H1 (cell line): Measurements from ENCODE around the gene TLK1. TPM values are rescaled to one million over a fixed set of nuclear protein-coding genes. Genes with fewer than 3 reads are reported as not detected.

Source experiments
- CTCF ChIA-PET: fragments of 300-600 bp; sonication (Branson Sonifier 250); formaldehyde crosslinking; loops from one replicate; lab custom pipeline; 2021; ENCODE audit not compliant: partially characterized antibody; lab: Charles Lee
- POLR2A ChIA-PET: fragments of 300-600 bp; sonication (Branson Sonifier 250); formaldehyde crosslinking; loops from one replicate; lab custom pipeline; 2021; ENCODE audit warnings: inconsistent platforms; ENCODE audit not compliant: partially characterized antibody; lab: Charles Lee
- DNase-seq, 2 experiments: peaks; one replicate each; pipeline versions ENCODE4 v3.0.0 to v3.0.0-alpha.2; 2010 to 2022; ENCODE audit warnings: low spot score in 2 of 2, low read depth in 1 of 2, mixed read lengths in 1 of 2
- FAIRE-seq: peaks from 2 replicates; lab custom pipeline; 2011; peaks lifted over from hg19 to GRCh38; lab: Jason Lieb, UNC
- H2AFZ ChIP-seq: 2 replicates; pipeline ENCODE4 v1.8.1; 2012; ENCODE audit warnings: low read length, inconsistent platforms
- H2AK5ac ChIP-seq: 2 replicates; pipeline ENCODE4 v1.6.1; 2013; ENCODE audit warnings: low read depth, low read length
- H2BK120ac ChIP-seq: replicated peaks from 2 replicates; pipeline ENCODE3; 2013; ENCODE audit warnings: low read depth, low read length, inconsistent platforms
- H2BK12ac ChIP-seq: 2 replicates; pipeline ENCODE4 v1.6.1; 2013; ENCODE audit warnings: low read depth, low read length
- H2BK15ac ChIP-seq: 2 replicates; pipeline ENCODE4 v1.6.1; 2013; ENCODE audit warnings: low read length
- H2BK20ac ChIP-seq: 2 replicates; pipeline ENCODE4 v1.6.1; 2013; ENCODE audit warnings: low read length
- H2BK5ac ChIP-seq: 2 replicates; pipeline ENCODE4 v1.6.1; 2013; ENCODE audit warnings: low read depth, low read length
- H3K14ac ChIP-seq: 2 replicates; pipeline ENCODE4 v1.6.1; 2013; ENCODE audit warnings: inconsistent platforms; ENCODE audit not compliant: insufficient read length
- H3K18ac ChIP-seq: 2 replicates; pipeline ENCODE4 v1.6.1; 2013; ENCODE audit warnings: low read length; ENCODE audit errors: extremely low read depth
- H3K23ac ChIP-seq: 2 replicates; pipeline ENCODE4 v1.6.1; 2013; ENCODE audit warnings: inconsistent platforms; ENCODE audit not compliant: insufficient read length
- H3K23me2 ChIP-seq: 2 replicates; pipeline ENCODE4 v1.6.1; 2013; ENCODE audit warnings: low read depth, low read length
- H3K27ac ChIP-seq: 2 replicates; pipeline ENCODE4 v1.6.1; 2011; ENCODE audit warnings: low read depth, low read length, inconsistent platforms
- H3K27me3 ChIP-seq, 4 experiments: replicated peaks in 1 of 4; 1 replicate in 1 of 4; 2 replicates in 3 of 4; pipeline versions ENCODE4 v1.6.1 to v1.8.1; 2011 to 2013; ENCODE audit warnings: low read length in 3 of 4, mild to moderate bottlenecking in 3 of 4, inconsistent platforms in 2 of 4, mixed read lengths in 2 of 4, moderate library complexity in 1 of 4; ENCODE audit not compliant: control insufficient read depth in 3 of 4, insufficient read depth in 3 of 4; ENCODE audit errors: extremely low read depth in 1 of 4
- H3K36me3 ChIP-seq, 4 experiments: 2 replicates each; pipeline versions ENCODE4 v1.6.1 to v1.8.1; 2011 to 2013; ENCODE audit warnings: mild to moderate bottlenecking in 4 of 4, low read length in 3 of 4, moderate library complexity in 2 of 4, control low read depth in 1 of 4, inconsistent platforms in 1 of 4; ENCODE audit not compliant: insufficient read depth in 4 of 4, control insufficient read depth in 2 of 4
- H3K4ac ChIP-seq: replicated peaks from 2 replicates; pipeline ENCODE3; 2013; ENCODE audit warnings: low read length, low read depth, mixed read lengths, inconsistent platforms; ENCODE audit not compliant: insufficient read length
- H3K4me1 ChIP-seq, 4 experiments: replicated peaks in 1 of 4; 1 replicate in 1 of 4; 2 replicates in 3 of 4; pipeline versions ENCODE4 v1.6.1 to v1.8.1; 2011 to 2013; ENCODE audit warnings: low read length in 3 of 4, inconsistent platforms in 2 of 4, mixed read lengths in 1 of 4; ENCODE audit not compliant: insufficient read depth in 4 of 4, control insufficient read depth in 3 of 4
- H3K4me2 ChIP-seq, 2 experiments: 2 replicates each; pipeline versions ENCODE4 v1.6.1 to v1.8.1; 2011 to 2013; ENCODE audit warnings: low read depth in 2 of 2, low read length in 2 of 2, control low read depth in 1 of 2, inconsistent platforms in 1 of 2, mild to moderate bottlenecking in 1 of 2; ENCODE audit not compliant: insufficient read depth in 1 of 2
- H3K4me3 ChIP-seq, 4 experiments: fragments of 200-600, 300-600 bp in 1 of 4; sonication (generic), shearing (Covaris generic), sonication (Bioruptor Twin) in 1 of 4; 2 replicates each; pipeline versions ENCODE4 v1.5.1 to v1.8.1; 2011 to 2016; ENCODE audit warnings: low read length in 4 of 4, low read depth in 3 of 4, control low read depth in 2 of 4, inconsistent platforms in 2 of 4, mild to moderate bottlenecking in 2 of 4, mixed read lengths in 1 of 4, moderate library complexity in 1 of 4; ENCODE audit not compliant: insufficient read depth in 2 of 4; ENCODE audit errors: extremely low read depth in 1 of 4
- H3K56ac ChIP-seq: replicated peaks from 2 replicates; pipeline ENCODE3; 2013; ENCODE audit warnings: low read depth, mild to moderate bottlenecking, mixed read lengths, low read length, inconsistent platforms; ENCODE audit not compliant: insufficient read length
- H3K79me1 ChIP-seq: 2 replicates; pipeline ENCODE4 v1.6.1; 2013; ENCODE audit warnings: low read depth, low read length, control low read depth
- H3K79me2 ChIP-seq, 2 experiments: 2 replicates each; pipeline versions ENCODE4 v1.6.1 to v1.8.1; 2012 to 2013; ENCODE audit warnings: low read length in 2 of 2, mild to moderate bottlenecking in 2 of 2, inconsistent platforms in 1 of 2; ENCODE audit not compliant: insufficient read depth in 2 of 2, control insufficient read depth in 1 of 2
- H3K9ac ChIP-seq, 4 experiments: replicated peaks in 1 of 4; 1 replicate in 1 of 4; 2 replicates in 3 of 4; pipeline versions ENCODE4 v1.6.1 to v1.8.1; 2011 to 2013; ENCODE audit warnings: low read depth in 3 of 4, low read length in 3 of 4, control low read depth in 2 of 4, mild to moderate bottlenecking in 2 of 4, moderate library complexity in 2 of 4, inconsistent platforms in 1 of 4; ENCODE audit errors: extremely low read depth in 1 of 4
- H3K9me3 ChIP-seq, 2 experiments: 2 replicates each; pipeline versions ENCODE4 v1.6.1 to v1.8.1; 2012 to 2013; ENCODE audit warnings: mild to moderate bottlenecking in 2 of 2, moderate library complexity in 2 of 2, control low read depth in 1 of 2, inconsistent platforms in 1 of 2, low read depth in 1 of 2, low read length in 1 of 2, mixed read lengths in 1 of 2; ENCODE audit not compliant: insufficient read depth in 2 of 2
- H4K20me1 ChIP-seq, 2 experiments: replicated peaks in 1 of 2; 2 replicates each; pipeline versions ENCODE3 to v1.8.1; 2011 to 2013; ENCODE audit warnings: inconsistent platforms in 2 of 2, low read length in 2 of 2, mild to moderate bottlenecking in 1 of 2; ENCODE audit not compliant: insufficient read depth in 2 of 2, control insufficient read depth in 1 of 2
- H4K5ac ChIP-seq: 2 replicates; pipeline ENCODE4 v1.6.1; 2013; ENCODE audit warnings: low read length, low read depth, mixed read lengths, inconsistent platforms; ENCODE audit not compliant: insufficient read length
- H4K8ac ChIP-seq: 2 replicates; pipeline ENCODE4 v1.8.0; 2013; ENCODE audit warnings: mild to moderate bottlenecking, moderate library complexity, low read length, inconsistent platforms; ENCODE audit not compliant: insufficient read depth; ENCODE audit errors: extremely low read depth
- H4K91ac ChIP-seq: replicated peaks from 2 replicates; pipeline ENCODE3; 2013; ENCODE audit warnings: low read length, mixed read lengths, inconsistent platforms; ENCODE audit not compliant: insufficient read length
- BACH1 ChIP-seq: IDR thresholded peaks from 2 replicates; pipeline ENCODE4 v1.6.1; 2012; ENCODE audit warnings: low read length, improper control_type of control experiment
- BRCA1 ChIP-seq: IDR thresholded peaks from 2 replicates; pipeline ENCODE4 v1.6.1; 2012; ENCODE audit warnings: low read depth, low read length, improper control_type of control experiment
- GABPA ChIP-seq: IDR thresholded peaks from 2 replicates; pipeline ENCODE4 v1.6.1; 2011; ENCODE audit warnings: mild to moderate bottlenecking, low read length, moderate library complexity, borderline replicate concordance; ENCODE audit not compliant: insufficient read depth
- HDAC2 ChIP-seq, 2 experiments: fragments of 300-600 bp in 1 of 2; sonication (generic) in 1 of 2; IDR thresholded peaks; 2 replicates each; pipeline ENCODE4 v1.6.1; 2011 to 2012; ENCODE audit warnings: low read depth in 2 of 2, low read length in 2 of 2, mild to moderate bottlenecking in 2 of 2, moderate library complexity in 2 of 2, borderline replicate concordance in 1 of 2, inconsistent platforms in 1 of 2
- KDM1A ChIP-seq: fragments of 200-600, 300-600 bp; sonication (generic); IDR thresholded peaks from 2 replicates; pipeline ENCODE4 v1.7.1; 2016; ENCODE audit warnings: mild to moderate bottlenecking, low read length, borderline replicate concordance
- KDM5A ChIP-seq: fragments of 200-600 bp; IDR thresholded peaks from 2 replicates; pipeline ENCODE4 v1.7.1; 2012; ENCODE audit warnings: mild to moderate bottlenecking, low read length, inconsistent platforms, mixed read lengths
- RBBP5 ChIP-seq: IDR thresholded peaks from 2 replicates; pipeline ENCODE4 v1.7.1; 2012; ENCODE audit warnings: low read depth, mild to moderate bottlenecking, inconsistent platforms, low read length, moderate library complexity, borderline replicate concordance
- RNF2 ChIP-seq: fragments of 200-900, 300-1000 bp; sonication (generic); IDR thresholded peaks from 2 replicates; pipeline ENCODE4 v1.7.1; 2016; ENCODE audit warnings: borderline replicate concordance, low read depth, mild to moderate bottlenecking, antibody characterized with exemption, low read length; ENCODE audit not compliant: poor library complexity, severe bottlenecking; ENCODE audit errors: missing control alignments
- SIRT6 ChIP-seq: IDR thresholded peaks from one replicate; pipeline ENCODE4 v1.7.1; 2012; ENCODE audit warnings: low read length, inconsistent platforms
- SIX5 ChIP-seq: IDR thresholded peaks from 2 replicates; pipeline ENCODE4 v1.6.1; 2011; ENCODE audit warnings: mild to moderate bottlenecking, low read depth, low read length
- TEAD4 ChIP-seq: IDR thresholded peaks from 2 replicates; pipeline ENCODE4 v1.6.1; 2012; ENCODE audit warnings: low read depth, low read length, inconsistent platforms, mixed read lengths
- WGBS, 2 experiments: shearing (Covaris generic) in 1 of 2; methylation state at CpG; one replicate each; pipeline versions ENCODE4 v1.1.6 to v1.1.7; 2013 to 2015; ENCODE audit warnings: low lambda C conversion rate in 2 of 2, mixed read lengths in 2 of 2, inconsistent platforms in 1 of 2, low coverage in 1 of 2, missing lambda C conversion rate in 1 of 2; ENCODE audit not compliant: insufficient replicate concordance in 2 of 2, insufficient coverage in 1 of 2, insufficient read length in 1 of 2; ENCODE audit errors: extremely low coverage in 1 of 2, missing lambda C conversion rate in 1 of 2; 5-methylcytosine and 5-hydroxymethylcytosine counted together
- polyA plus RNA-seq, 7 experiments: library from polyadenylated mRNA; depleted of rRNA in 3 of 7; stranded (reverse) in 5 of 7; unstranded in 2 of 7; fragments of >200 nt in 5 of 7; fragments of 200-250 nt in 2 of 7; gene quantifications; 1 replicate in 5 of 7; 2 replicates in 1 of 7; 4 replicates in 1 of 7; pipeline versions ENCODE4 v1.2.1 to v1.2.3, GENCODE V29; 2011 to 2013; ENCODE audit warnings: missing spikeins in 2 of 7, mixed read lengths in 2 of 7
- total RNA-seq: library from RNA; stranded (reverse); fragmentation: NEBNext Ultra II Directional; extraction: Animal tissue kit (Norgen Biotek cat#: 25700); gene quantifications from 2 replicates; pipeline ENCODE4 v1.2.1, GENCODE V29; 2021
- TF ChIP-seq, protein P1 (sequence below): IDR thresholded peaks from 2 replicates; pipeline ENCODE4 v1.6.1; 2012; ENCODE audit warnings: inconsistent platforms

Gene TLK1
- total and polyA plus RNA-seq, 2 of the 8 experiments (the other 6 are each of a cell fraction or from before 2014, with no cell fraction given), result 11.2 to 102 TPM

DNA sequence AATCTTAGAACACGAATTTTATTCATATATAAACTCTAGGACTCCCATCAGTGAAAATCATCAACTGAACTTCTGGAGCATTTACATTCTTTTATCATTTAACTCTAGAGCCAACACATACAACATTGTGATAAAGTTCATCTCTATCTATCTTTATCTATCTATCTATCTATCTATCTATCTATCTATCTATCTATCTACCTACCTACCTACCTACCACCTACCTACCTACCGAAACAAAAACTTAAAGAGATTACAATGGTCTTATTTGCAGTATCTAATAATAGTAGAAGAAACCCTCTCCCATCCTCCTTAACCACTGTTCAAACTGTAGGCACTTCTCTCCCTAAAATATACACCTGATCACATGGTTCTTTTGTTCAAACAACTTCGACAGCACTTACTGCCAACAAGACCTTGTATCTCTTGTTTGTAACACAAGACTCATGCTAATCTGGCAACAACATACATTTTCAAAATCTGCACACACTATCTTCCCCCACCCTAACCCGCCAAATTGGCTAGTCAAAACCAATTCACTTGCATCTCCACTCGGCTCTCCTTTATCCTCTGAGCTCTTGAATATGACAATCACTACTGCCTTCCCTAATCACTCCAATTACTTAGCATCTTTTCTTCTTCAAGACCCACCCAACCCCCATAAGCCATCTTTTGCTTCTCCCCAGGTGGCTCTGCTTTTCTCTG lies 162.6 kb downstream of the TLK1 start:
- H3K4me3 ChIP-seq, result no peak overlapping the region
- H3K14ac ChIP-seq, result no peak overlapping the region
- no peak overlapping the region for H3K18ac ChIP-seq
- no peaks in the 10 kb centered on the region for H3K4me1 ChIP-seq
- no peak overlapping the region for H2AK5ac ChIP-seq
- CTCF ChIA-PET, result interaction anchor here (1.1 to 1.9 kb wide), 4 partner anchors 10 to 26 kb away, joined by 3 to 6 read pairs (median 4); no protein-coding TSS in a partner anchor
- H3K79me2 ChIP-seq, result no peaks in the 10 kb centered on the region; a peak in 1 of 4 replicates
- peaks cover 0 to 43% (median 15%) of the 10 kb centered on the region in 4 experiments; a peak in 7 of 8 replicates for H3K36me3 ChIP-seq
- no peaks in the 10 kb centered on the region for H3K23me2 ChIP-seq
- no peaks in the 10 kb centered on the region; the same call in 1 of the 2 replicates for H3K79me1 ChIP-seq
- DNase-seq, result no peak
- no peak for FAIRE-seq
- H2BK12ac ChIP-seq, result no peak overlapping the region
- POLR2A ChIA-PET, result interaction anchor here (0.8 kb wide), 1 partner anchor 15 kb away, joined by 3 read pairs; no protein-coding TSS in a partner anchor
- H2BK15ac ChIP-seq, result no peak overlapping the region
- H2BK20ac ChIP-seq, result no peak overlapping the region
- no peak overlapping the region for H2BK5ac ChIP-seq
- H3K23ac ChIP-seq, result no peak overlapping the region
- no peak overlapping the region for H3K4ac ChIP-seq
- H4K5ac ChIP-seq, result no peak overlapping the region
- peaks cover 0 to 1% of the 10 kb centered on the region in 2 experiments for H4K20me1 ChIP-seq
- no peaks in the 10 kb centered on the region for H3K27me3 ChIP-seq
- no peak overlapping the region for H4K8ac ChIP-seq
- no peak overlapping the region for H3K56ac ChIP-seq
- no peaks in the 10 kb centered on the region for H3K9me3 ChIP-seq
- no peak overlapping the region for H3K4me2 ChIP-seq
- no peak overlapping the region for H3K9ac ChIP-seq
- WGBS, 2 experiments, result 89% methylated on average over 5 of the region's 5 CpGs; no CpG with 5 or more reads in 1 of the 2 experiments
- H2BK120ac ChIP-seq, result no peak overlapping the region
- H4K91ac ChIP-seq, result no peak overlapping the region
- H3K27ac ChIP-seq, result no peak overlapping the region
- H2AFZ ChIP-seq, result no peak overlapping the region
- TF ChIP-seq SIRT6 (no peak), BACH1 (no peak), HDAC2 (IDR thresholded peaks at IDR 0.05; ENCODE audit: borderline replicate concordance in 1 of 2, low read depth in 2 of 2, low read length in 2 of 2) (no peak), RBBP5 (no peak), SIX5 (no peak), KDM5A (no peak), BRCA1 (no peak), RNF2 (no peak), KDM1A (no peak), TEAD4 (no peak), GABPA (no peak)
- TF ChIP-seq, protein P1, sequence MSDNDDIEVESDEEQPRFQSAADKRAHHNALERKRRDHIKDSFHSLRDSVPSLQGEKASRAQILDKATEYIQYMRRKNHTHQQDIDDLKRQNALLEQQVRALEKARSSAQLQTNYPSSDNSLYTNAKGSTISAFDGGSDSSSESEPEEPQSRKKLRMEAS, result no peak
